Umbilical cord (tissue), 2 donors: ENCODE data around the gene PLCL1. TPM values are rescaled to one million over a fixed set of nuclear protein-coding genes. Genes with fewer than 3 reads are reported as not detected.

Source experiments
- DNase-seq: peaks from one replicate; pipeline ENCODE4 v3.0.0-alpha.2; 2015; ENCODE audit warnings: low spot score
- total RNA-seq: library from RNA; depleted of rRNA; stranded (reverse); fragments of >200 nt; gene quantifications from one replicate; pipeline ENCODE4 v1.2.3, GENCODE V29; 2014; ENCODE audit warnings: low replicate concordance; ENCODE audit not compliant: insufficient read depth

PLCL1 gene
- total RNA-seq, 1 donor from 2014 or later, result 13.5 TPM

GRCh38 chr2:197952540-197953202, 148.3 kb downstream of the PLCL1 start:
- DNase-seq, result no peak

DNA sequence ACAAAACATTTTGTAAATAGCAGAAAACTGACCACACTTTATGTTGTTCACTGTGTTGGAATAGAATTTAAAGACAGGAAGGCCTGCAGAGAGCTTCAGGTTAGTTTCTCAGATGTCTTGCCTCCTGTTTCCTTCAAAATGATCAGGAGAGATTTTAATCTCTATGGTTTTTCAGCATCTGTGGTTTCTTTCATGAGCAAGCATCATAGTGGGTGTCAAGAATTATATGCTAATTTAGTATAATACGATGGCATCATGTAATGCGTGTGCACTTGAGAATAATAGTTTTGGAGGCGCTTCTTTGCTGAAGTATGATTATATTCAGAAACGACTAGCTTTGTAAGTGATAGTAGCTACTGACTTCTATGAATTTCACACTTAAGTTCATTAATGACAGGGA, 149.9 kb downstream of the PLCL1 start:
- no peak for DNase-seq

DNA sequence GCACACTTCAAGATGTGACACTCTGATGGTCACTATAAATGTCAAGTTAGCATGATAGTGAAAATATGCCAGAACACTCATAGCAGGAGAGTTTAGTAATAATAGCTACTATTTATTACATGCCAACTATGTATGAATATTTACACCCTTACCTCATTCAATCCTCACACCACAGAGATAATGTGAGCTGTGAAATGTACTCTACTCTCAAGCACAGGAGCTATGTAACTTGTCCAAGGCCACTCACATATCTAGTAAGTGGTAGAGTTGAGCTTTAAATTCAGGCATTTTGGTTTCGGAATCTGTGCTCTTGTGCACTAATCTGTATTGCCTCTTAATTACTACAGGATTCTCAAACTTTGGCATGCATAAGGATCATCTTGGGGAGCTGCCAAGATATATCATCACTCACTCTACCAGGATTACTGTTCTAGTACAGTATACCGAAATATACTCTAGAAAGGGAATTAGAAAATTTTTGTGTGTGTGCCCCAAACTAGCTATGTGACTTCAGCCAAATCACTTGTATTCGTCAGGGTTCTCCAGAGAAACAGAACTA, 154.3 kb downstream of the PLCL1 start:
- no peak for DNase-seq

GRCh38 chr2:197959383-197959782, 155.0 kb downstream of the PLCL1 start:
- DNase-seq, result no peak

GRCh38 chr2:197960786-197961185, 156.4 kb downstream of the PLCL1 start:
- no peak for DNase-seq

GRCh38 chr2:197964720-197965119, 160.3 kb downstream of the PLCL1 start:
- no peak for DNase-seq

- DNase-seq, result no peak
These were observed 161.4 kb downstream of the PLCL1 start for GRCh38 chr2:197965756-197966155.

- no peak for DNase-seq
These were observed 165.0 kb downstream of the PLCL1 start for GRCh38 chr2:197969391-197969893.

GRCh38 chr2:197972061-197972460, 167.7 kb downstream of the PLCL1 start:
- peak; percentile 84 for DNase-seq

DNA sequence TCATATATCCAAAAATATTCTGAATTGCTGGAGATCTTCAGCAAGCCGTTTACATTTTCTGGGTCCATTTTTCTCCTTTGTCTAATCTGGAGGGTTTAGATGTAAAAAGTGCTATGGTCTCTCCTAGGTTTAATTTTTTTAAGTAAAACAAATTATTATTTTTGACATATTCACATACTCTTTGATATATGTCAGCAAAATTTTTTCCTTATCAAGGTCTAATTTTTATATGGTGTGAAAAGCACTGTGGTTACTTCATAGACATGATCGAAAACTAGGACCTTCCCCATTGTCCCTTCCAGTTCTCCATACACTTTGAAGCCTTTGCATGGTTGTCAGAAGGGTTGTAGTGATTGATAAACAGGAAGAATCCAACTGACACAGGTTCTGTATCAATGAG, 168.2 kb downstream of the PLCL1 start:
- no peak for DNase-seq

- DNase-seq, result no peak
These were observed 169.4 kb downstream of the PLCL1 start for GRCh38 chr2:197973772-197974171.

GRCh38 chr2:197975931-197976519, 171.6 kb downstream of the PLCL1 start:
- DNase-seq, result no peak

GRCh38 chr2:197978971-197979370, 174.6 kb downstream of the PLCL1 start:
- no peak for DNase-seq

DNA sequence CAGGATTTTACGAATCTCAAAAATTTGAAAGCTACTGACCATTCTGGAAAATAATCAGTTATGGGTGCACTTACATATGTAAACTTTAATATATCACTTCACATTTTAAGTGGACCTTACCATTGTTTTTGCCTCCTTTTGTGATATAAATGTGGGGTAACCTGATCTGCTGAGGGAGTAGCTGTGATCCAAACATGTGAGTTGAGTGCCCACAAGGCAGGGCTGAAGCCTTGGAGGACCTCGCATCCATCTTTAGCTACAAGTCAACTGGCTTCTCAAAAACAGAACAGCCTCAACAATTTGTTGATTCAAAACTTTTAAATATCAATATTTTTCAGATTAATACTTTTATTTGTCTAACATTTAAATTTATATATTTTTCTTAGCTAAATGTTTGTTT, 178.2 kb downstream of the PLCL1 start:
- DNase-seq, result no peak

DNA sequence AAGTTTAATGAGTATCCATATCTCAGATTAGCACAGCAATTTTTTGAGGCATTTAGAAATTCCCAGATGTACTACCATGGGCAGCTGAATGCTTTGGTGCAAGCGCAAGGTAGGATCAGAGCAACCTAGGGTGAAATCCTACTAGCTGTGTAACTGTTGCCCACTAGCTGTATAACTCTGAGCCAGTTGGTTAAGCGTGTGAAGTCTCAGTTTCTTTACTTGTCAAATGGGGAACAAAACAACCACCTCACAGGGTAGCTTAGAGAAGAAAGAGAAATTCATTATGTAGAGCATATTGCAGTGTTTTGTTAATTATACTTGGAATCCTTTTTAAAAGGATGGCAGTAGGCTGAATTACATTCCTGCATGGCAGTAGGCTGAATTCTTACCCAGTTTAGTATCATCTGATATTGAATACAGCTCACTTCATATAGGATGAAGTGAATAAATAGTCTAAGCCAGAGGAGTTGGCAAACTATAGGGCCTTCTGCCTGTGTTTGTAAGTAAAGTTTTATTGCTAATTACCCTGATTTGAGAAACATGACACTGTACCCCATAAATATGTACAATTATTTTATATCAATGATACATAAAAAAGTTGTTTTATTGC, 180.7 kb downstream of the PLCL1 start:
- no peak for DNase-seq

GRCh38 chr2:197986977-197987376, 182.6 kb downstream of the PLCL1 start:
- no peak for DNase-seq

DNA sequence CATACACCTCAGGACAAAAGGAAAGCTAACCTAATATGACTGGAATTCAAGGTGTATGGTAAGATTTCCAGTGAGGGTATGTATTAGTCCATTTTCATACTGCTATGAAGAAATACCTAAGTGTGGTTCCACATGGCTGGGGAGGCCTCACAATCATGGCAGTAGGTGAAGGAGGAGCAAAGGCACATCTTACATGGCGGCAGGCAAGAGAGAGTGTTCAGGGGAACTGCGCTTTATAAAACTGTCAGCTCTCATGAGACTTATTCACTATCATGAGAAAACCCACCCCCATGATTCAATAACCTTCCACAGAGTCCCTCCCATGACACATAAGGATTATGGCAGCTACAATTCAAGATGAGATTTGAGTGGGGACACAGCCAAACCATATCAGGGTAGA, 186.0 kb downstream of the PLCL1 start:
- DNase-seq, result no peak

GRCh38 chr2:197992482-197993133, 188.2 kb downstream of the PLCL1 start:
- DNase-seq, result no peak

GRCh38 chr2:197993363-197993762, 189.0 kb downstream of the PLCL1 start:
- DNase-seq, result no peak

DNA sequence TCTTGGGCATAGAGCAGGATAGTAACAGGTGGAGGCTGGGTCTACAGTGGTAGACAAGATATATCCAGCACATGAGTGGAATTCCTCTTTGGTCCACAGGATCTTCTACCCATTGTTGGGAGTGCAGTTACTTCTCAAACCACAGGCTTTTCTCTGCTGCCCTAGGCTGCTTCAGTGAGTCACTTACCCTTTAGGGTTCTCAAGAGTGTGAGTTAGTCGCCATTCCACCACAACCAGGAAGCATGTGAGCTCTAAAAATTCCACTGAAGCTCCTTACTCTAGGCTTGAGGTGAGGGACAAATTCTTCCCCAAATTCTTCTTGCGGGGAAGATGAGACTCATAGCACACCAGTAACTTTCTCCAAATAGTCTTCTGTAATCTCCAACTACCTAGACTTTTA, 189.4 kb downstream of the PLCL1 start:
- DNase-seq, result no peak

DNA sequence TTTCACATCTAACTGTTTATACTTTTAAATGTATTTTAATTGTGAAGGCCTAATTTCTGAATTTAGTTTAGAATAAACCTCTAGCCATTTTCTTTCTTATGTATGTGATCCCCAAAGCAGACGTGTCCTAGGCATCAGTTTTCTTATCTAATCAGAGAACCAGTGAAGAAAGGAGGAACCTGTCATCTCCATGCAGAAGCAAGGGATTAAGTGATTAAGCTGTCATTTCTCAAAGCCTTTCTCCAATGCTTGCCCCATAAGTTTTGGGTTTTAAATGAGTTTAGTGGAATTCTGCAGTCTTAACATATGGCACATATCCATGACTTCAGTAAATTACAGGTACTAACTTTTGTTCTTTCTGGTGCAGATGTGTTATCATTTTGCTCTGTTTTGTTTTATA, 190.4 kb downstream of the PLCL1 start:
- no peak for DNase-seq

DNA sequence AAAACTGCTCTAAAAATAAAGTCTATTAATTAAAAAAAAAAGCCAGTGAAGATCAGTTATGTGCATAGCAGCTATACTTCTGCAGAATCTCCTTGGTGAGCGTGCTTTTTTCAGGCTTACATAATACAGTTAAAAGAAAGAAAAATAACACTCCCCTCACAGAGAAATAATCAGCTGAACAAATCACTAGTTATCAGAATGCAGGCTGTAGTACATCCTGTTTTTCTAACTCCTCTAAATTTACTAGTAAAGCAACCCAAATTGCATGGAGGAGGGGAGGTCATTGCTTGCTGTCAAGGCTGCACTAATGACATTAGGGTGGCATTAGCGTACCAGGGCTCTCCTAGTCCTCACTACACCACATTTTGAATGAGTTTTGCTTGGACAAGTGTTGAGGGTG, 192.2 kb downstream of the PLCL1 start:
- no peak for DNase-seq
